ENCODE data around the gene FNBP1.

The FNBP1 gene

DNA sequence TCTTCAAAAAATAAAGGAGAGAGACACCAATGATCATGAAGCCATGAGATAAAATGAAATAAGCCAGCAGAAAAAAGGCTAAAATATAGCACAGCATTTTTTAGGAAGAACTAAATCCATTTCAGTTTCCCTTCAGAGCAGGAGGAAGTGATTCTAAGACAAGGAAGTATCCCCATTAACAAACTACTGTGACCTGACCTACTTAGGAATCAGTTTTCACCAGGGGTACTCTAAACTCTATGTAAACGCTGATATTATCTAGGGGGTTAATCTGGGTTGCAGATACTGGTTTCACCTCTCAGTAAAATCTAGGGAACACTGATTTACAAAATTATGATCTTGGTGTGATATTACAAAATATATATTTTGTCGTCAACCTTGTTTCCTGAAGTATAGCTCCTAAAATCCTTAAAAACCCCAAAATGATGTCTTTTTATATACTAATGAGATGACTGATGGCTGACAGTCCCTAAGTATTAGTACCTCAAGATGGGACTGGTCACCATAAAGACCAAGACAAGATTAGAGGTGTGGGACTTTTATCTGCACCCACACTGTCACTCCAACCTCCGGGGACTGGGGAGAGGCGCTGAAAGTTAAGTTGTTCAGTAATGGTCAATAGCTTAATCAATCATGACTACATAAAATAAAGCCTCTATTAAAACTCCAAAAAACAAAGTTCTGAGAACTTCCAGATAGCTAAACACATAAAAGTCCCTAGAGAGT is 2.9 kb upstream of the FNBP1 start:
- no peak for DNase-seq

DNA sequence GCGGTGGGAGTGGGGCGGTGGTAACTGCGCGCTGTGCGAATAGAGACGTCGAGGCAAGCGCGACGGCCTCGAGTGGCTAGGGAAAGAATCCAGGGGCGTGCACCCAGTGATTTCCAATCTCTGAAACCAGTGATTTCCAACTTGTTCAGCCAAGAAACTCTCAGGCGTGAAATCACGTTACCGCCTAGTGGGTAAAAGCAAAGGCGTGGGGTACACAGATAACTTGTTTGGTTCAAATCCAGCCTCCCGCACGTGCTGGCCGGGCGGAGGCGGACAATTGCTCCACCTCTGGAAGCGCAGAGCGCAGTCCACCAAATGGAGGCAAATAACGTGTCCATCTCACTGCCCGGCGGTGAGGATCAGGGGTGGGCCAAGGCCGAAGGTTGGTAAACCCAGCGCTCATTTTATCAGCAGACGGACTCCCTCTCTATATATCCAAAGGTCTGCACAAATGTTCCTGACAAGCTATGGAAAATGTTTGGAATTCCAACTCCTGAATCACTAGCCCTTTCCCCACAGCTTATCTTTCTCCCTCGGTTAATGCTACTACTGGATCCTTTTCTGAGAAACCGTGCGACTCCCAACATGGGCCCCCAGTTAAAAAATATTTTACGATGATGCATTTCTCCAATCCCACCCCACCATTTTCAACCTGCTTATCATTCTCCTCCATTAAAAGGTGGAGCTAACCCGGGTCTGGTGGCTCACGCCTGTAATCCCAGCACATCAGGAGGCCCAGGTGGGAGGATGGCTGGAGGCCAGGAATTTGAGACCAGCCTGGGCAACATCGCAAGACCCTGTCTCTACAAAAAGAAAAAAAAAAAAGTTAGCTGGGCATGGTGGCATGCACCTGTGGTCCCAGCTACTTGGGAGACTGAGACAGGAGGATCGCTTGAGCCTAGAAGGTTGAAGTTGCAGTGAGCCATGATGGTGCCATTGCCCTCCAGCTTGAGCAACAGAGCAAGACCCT is 950 bp upstream of the FNBP1 start:
- DNase-seq, result peak in 11 of 58 donors; percentile 30 to 63 (median 55)

DNA sequence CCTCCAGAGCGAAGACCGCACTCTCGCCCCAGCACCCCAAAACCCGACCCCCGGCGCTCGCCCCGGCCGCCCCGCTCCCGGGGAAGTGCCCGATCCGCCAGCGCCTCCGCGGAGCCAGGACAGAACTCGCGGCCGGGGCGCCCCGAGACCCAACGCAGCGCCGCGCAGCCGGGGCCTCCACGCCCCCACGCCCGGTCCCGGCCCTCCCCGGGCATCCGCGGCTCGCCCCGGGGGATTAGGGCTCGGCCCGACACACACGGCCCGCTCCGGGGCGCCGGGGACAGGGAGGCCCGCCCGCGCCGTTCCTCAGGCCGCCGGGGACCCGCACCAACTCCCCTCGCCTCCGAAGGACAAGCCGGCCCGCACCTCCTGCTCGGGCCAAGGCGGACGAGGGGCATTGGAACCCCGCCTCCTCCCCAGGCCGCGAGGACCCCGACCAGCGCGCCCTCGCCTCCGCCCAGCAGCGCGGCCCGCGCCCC is 544 bp downstream of the FNBP1 start:
- peak in 17 of 58 donors; percentile 29 to 72 (median 49) for DNase-seq

DNA sequence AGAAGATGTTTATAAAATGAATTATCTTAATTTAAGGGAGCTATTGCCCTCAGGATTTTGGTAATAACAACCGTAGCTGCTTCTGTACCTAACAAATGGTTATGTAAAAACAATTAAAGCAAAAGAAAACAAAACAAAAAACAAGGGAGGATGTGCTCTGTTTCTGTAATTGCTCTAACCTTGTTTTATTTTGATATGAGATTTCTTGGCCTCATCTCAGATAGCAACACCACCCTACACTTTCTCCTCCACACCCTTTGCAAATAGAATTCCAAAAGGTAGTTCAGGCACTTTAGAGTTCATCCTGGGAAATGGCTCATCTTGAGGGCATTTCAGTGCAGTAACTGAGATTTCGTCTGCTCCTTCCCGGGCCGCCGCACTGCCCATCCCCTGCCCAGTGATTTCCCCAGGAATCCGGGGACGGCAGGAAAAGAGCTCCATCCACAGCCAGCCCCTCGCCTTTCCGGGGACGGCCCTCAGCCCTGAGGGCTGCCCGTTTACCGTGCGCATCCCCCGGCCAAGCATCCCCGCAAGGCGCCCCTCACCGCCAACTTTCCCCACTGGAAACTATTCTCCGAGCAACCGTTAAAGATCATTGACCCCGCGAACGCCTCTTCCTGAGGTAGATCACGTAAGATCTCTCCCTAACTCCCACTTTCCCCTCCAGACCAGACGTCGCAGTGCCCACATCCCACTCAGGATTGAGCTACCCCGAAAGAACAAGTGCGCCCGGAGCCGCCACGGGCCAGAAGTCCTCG is 1.2 kb downstream of the FNBP1 start:
- DNase-seq, result peak in 26 of 58 donors; percentile 16 to 56 (median 37)

DNA sequence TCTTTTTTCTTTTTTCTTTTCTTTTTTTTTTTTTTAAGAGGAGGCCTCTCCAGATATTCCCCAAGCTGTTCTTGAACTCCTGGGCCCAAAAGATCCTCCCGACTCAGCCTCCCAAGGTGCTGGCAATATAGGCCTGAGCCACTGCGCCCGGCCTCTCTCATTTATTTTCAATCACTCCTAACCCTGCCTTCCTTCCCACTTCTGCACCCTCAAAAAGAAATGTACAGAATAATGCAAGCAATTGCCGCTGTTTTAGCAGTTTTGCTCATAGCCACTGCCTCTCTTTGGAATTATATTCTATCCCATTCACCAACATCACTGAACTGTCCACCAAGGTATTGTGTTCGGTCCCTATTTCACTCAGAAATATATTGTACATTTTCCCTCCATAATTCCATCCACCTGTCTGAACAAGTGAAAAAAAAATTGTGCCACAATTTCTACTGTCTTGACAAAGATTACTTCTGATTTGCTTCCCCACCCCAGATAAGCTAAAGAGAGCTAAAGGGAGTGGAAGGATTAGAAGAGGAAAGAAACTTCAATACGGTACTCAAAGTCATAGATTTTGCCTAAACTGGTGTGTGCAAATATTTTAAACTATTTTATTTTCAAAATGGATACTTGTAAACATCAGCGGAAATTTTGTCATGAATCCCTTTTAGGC is 1.9 kb downstream of the FNBP1 start:
- DNase-seq, result no peak

DNA sequence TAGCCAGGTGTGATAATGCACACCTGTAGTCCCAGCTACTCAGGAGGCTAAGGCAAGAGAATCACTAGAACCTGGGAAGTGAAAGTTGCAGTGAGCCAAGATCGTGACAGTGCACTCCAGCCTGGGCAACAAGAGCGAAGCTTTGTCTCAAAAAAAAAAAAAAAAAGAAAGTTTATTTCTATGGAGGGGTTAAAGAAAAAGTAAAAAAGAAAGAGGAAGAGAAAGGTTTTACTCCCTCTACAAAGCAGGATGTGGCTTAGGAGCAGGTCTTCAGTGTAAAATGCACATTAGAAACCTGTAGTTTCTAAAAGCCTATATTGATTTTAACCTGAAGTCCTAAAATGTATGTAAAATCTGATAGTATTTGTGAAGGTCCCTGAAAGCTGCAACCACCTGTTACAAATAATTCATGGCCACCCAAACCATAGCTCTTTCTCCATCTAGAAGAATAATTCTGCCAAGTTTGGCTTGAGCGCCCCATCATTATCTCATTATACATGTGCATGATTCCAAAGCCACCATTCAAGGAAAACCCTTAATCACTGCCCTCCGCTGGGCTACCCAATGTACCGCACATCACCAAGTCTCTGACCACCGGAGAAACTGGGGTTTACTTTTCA is 3.4 kb downstream of the FNBP1 start:
- DNase-seq, result no peak

DNA sequence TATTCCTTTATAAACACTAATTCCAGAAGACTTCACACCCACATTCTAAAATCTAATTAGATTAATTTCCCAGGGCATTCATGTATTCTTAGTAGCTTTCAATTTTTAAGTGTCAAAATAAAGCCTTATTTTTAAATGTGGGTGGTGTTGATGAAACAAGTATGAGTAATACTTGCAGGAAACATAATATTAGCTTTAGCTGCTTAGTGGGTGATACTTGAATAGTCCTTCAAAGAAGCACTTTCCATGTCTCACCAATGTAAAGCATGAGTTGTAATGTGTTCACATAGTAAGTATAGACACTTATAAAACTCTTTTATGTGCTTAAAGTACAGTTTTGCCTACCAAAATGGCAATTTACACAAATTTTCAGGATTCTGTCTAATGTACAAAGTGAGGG is 6.9 kb downstream of the FNBP1 start:
- no peak for DNase-seq

DNA sequence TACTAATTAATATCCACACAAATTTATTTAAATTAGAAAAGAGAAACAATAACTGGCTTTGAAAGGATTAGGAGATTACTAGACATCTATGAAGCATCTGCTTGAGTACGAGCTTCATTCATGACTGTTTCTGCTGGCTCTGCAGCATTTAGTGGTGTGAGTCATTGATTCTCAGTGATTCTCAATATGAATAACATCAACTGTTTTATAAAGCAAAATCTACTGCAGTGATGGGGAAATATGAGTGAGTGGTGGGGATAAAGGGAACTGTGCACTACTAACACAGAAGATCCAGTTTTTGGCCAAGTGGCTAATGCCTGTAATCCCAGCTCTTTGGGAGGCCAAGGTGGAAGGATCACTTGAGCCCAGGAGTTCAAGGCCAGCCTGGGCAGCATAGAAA is 8.4 kb downstream of the FNBP1 start:
- DNase-seq, result no peak

DNA sequence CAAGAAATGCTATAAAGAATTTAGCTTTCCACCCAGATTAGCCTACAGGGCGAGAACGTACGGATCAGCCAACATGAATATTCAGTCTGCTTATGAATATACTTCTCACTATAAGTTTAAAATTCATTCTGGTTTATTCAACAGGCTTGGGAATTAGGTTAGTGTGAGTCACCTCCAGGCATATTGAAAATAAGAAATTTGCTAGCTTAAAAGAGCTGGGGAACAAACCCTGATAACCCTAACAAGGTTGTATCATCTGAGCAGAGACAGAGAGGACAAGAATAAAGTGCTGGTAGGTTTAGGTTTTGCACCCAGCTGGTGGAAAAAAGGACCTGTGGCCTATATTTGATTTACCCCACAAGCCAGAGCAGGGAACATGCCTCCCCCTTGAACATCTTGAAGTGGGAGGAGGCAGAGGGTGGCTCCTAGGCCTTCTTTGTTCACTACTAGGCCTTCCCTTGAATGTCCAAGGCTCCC is 12.3 kb downstream of the FNBP1 start:
- no peak for DNase-seq

DNA sequence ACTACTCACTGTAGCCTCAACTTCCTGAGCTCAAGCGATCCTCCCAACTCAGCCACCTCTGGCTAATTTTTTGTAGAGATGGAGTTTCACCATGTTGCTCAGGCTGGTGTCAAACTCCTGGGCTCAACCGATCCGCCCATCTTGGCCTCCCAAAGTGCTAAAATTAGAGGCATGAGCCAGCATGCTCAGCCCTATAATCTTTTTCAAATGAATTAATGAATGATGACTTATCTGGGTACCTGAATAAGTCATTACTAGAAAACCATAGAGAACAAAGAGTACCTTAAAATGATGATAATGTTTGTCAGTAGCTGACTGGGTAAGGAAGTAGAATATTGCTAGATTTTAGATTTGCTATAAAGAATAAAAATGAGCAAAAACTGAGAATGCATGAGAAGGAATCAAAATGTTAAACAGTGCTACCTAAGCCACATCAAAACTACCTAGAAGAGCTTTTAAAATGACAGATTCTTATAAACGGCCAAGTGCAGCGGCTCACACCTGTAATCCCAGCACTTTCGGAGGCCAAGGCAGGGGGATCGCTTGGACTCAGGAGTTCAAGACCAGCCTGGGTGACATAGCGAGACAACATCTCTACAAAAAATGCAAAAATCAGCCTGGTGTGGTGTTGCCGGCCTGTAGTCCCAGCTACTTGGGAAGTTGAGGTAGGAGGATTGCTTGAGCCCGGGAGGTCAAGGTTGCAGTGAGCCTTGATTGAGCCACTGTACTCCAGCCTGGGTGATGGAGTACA is 13.6 kb downstream of the FNBP1 start:
- DNase-seq, result no peak

DNA sequence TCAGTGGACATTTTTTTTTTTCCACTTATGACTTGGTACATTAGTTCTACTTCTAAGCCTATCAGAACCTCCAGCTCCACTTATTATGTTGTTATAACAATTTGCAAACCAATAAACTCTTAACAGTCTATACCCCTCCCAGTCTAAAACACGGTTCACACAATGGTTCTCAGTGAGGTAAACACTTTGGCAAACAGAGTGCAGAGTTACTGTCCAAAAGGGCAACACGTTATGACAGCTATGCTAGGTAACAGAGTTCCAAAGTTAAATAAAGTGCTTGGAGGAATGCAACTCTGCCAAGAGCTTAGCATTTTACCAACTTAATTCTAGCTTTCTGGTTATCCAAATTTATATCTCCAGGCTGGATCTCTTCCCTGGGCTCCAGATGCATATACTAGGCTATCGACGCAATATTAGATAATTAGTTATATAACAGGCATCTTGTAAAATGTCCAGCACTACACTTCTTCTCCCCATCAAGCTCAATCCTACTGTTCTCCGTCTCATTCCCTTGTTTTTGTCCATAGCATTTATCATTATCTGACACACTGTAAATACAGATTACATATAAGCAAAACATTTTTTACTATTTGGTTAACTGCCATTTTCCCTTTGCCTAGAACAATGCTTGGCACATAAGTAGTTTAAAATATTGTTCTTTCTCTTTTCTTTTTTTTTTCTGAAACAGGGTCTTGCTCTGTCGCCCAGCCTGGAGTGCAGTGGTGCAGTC is 14.3 kb downstream of the FNBP1 start:
- DNase-seq, result no peak

DNA sequence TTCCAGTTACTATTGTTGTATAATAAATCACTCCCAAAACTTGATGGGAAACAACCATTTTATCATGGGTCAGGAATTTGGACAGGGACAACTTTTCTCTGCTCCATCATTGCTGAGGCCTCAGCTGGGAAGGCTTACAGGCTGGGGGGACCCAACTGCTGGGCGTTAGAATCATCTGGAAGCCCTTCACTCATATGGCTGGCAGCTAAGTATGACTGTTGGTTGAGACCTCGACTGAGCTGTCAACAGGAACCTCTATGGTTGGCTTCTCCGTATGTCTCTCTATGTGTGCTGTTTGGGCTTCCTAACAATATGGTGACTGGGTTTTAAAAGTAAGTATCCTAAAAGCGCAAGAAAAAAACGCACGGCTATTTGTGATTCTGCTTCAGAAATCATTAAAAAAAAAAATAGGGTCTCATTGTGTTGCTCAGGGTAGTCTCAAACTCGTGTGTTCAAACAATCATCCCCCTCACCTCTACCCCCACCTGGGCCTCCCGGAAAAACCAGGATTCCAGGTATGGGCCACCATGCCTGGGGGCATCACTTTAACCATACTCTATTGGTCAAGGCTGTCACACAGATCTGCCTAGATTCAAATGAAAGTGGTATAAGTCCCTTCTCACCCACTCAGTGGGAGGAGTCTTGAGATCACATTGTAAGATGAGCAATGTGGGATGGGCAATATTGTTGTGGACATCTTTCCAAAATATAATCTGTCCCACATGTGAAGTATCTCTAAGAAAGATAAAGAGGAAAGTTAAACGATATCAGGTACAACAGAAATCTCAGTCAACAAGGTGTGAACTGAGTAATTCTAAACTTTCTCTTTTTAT is 15.2 kb downstream of the FNBP1 start:
- DNase-seq, result no peak

DNA sequence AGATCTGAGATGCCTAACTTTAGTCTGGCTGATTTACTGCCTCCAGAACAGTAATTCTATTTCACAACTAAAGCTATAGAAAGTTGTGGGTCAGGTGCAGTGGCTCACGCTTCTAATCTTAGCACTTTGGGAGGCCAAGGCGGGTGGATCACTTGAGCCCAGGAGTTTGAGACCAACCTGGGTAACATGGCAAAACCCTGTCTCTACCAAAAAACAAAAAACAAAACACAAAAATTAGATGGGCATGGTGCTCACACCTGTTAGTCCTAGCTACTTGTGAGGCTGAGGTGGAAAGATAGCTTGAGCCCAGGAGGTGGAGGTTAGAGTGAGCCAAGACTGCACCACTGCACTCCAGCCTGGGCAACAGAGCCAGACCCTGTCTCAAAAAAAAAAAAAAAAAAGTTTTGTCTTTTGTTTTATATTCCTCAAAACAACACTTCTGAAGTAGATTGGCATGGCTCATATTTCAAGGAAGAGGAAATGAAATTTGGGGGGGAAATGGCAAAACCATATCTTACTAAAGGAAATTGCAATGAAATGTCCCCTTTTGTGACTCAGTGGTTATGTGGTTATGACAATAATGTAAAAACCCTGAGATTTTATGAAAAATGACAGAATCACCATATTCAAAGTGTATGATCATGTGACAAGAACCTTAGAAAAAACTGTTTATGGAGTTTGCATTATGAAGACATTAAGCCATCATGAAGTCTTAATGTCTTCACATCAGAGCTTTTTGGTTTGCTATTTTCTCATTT is 16.2 kb downstream of the FNBP1 start:
- no peak for DNase-seq

DNA sequence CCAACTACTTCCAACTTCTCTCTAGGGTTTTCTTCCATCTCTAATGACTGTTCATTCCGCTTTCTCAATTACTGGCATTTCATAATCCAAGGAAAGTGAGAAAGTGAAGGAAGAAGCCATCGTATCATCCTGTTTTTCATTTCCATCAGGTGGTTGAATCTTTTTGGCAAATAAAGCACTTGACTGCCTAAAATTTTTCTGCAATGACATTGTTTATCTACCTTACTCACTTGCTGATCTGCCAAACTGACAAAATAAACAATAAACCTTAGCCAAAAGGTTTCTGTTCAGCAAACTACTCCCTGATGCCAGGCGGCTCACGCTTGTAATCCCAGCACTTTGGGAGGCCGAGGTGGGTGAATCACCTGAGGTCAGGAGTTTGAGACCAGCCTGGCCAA is 18.4 kb downstream of the FNBP1 start:
- no peak for DNase-seq

DNA sequence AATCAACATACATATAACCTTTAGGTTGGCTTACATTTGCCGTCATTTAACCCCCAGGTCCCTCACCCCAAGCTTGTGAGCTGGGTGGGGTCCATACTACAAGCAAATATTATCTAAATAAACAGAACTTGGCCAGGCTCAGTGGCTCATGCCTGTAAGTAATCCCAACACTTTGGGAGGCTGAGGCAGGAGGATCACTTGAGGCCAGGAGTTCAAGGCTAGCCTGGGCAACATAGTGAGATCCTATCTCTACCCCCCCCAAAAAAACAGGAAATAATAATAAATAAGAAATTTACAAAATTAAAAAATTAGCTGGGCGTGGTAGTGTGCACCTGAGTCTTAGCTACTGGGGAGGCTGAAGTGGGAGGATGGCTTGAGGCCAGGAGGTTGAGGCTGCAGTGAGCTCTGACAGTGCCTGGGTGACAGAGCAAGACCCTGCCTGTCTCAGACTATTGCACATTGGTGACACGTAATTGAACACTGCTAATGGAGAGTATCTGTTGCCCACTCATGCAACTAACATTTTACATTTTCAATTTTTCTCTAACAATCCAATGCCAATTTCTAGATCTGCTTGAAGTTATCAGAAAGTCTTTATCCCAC is 18.9 kb downstream of the FNBP1 start:
- DNase-seq, result no peak

DNA sequence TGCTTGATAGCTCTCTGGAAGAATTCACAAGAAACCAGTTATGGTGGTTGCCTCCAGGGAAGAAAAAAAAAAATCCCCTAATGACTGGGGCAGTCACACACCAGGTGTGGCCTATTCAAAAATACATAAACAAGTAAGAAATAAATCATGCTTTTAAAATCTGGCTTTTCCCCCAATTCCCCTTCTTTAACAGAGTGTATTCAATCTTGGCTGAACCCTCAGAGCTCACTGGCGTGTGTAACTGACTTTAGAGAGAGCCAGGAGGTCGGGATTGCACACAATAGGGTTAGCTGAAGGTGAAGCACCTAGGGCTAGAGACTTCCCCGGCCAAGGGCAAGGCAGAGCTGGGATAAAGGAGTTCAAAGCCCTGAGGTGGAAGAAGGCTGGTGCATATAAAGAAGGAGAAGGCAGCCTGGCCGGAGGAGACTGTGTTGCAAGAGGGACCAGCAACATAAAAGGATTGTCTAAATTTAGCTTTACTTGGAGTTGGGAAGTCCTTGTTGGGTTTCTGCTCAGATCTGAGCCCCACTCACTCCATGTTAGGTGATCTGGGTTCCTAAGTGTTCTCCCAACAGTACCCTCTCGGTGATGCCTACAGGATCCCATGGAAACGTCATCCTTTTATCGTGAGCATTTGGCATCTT is 19.7 kb downstream of the FNBP1 start:
- DNase-seq, result no peak

Data from anterior cingulate cortex (tissue), 58 donors.